Ascending aorta (tissue), 2 donors: Measurements from ENCODE around the gene YIPF3. TPM values are rescaled to one million over a fixed set of nuclear protein-coding genes. Genes with fewer than 3 reads are reported as not detected.

ENCODE experiments used
- DNase-seq, 2 donors: peaks; one replicate each; pipeline ENCODE4 v3.0.0-alpha.2; 2019; ENCODE audit warnings: low spot score in 2 of 2
- H3K27ac ChIP-seq, 2 donors: fragments of 200-600 bp; sonication (generic); one replicate each; pipeline ENCODE4 v1.5.1; 2016 to 2017; ENCODE audit warnings: mild to moderate bottlenecking in 1 of 2
- H3K27me3 ChIP-seq: fragments of 200-600 bp; sonication (generic); one replicate; pipeline ENCODE4 v1.5.1; 2017
- H3K36me3 ChIP-seq, 2 donors: fragments of 200-600 bp; sonication (generic); one replicate each; pipeline ENCODE4 v1.5.1; 2016
- H3K4me1 ChIP-seq, 2 donors: fragments of 200-600 bp; sonication (generic); one replicate each; pipeline ENCODE4 v1.5.1; 2016 to 2017; ENCODE audit warnings: mild to moderate bottlenecking in 1 of 2
- H3K4me3 ChIP-seq, 2 donors: fragments of 200-600 bp; sonication (generic); one replicate each; pipeline ENCODE4 v1.5.1; 2016 to 2017; ENCODE audit warnings: mild to moderate bottlenecking in 1 of 2
- H3K9me3 ChIP-seq, 2 donors: fragments of 200-600 bp; sonication (generic); one replicate each; pipeline ENCODE4 v1.5.1; 2016
- intact Hi-C: fragments of 100-400 bp; cut with DNase I; formaldehyde crosslinking; loops from one replicate; pipeline ENCODE4 v1.15.1; 2023
- total RNA-seq: library from RNA; depleted of rRNA; stranded (reverse); fragments of >200 nt; gene quantifications from one replicate; pipeline ENCODE4 v1.1.0, GENCODE V29; 2016
- TF ChIP-seq, protein P1 (sequence below), 3 experiments: fragments of 200-600 bp in 2 of 3; fragments of 450-650 bp in 1 of 3; sonication (generic) in 2 of 3; IDR thresholded peaks; one replicate each; pipeline ENCODE4 v1.5.1; 2016 to 2019; ENCODE audit warnings: antibody characterized with exemption in 3 of 3, mild to moderate bottlenecking in 1 of 3, moderate library complexity in 1 of 3

YIPF3 gene
- total RNA-seq, 1 donor from 2014 or later, result 71.4 TPM

DNA sequence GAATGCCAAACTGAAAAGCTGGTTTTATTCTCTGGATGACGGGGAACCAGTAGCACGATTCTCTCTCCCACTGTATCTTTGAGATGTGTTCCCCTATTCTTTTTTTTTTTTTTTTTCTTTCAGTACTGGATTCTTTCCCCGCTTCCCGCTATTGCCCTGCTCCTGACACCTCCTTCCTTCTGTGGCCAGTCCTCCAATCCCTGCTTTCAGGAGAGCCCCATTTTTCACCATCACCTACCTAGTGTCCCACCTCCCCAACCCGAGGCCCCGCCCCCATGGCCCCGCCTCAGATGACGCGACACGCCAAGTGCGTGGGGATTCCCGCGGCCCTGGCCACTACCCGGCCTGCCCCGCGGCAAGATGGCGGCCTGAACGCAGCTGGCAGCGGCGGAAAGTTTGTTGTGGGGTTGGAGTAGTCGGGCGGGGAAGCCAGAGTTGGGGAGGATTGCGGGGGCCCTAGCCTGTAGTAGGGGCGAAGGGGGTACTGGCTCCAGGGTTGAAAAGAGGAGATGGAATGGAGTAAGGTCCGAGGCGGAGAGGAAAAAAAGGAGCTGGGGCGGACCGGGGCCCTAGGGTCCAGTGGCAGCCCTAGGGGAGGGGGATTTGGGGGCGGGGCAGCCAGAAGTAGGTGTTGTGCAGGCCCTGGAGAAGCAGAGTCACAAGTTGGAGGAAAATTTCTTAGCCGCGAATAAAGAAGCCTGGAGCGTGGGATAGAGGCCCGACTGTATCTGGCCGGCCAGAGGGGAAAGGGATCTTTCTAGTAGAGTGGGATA lies 39.3 kb downstream of the YIPF3 start, which contains the start of gene TJAP1:
Gene TJAP1 (plus strand): TSS at position 336 of the 773 bp plus-strand sequence. CDS start 21,432 bp downstream, outside the sequence.
- TF ChIP-seq, protein P1, sequence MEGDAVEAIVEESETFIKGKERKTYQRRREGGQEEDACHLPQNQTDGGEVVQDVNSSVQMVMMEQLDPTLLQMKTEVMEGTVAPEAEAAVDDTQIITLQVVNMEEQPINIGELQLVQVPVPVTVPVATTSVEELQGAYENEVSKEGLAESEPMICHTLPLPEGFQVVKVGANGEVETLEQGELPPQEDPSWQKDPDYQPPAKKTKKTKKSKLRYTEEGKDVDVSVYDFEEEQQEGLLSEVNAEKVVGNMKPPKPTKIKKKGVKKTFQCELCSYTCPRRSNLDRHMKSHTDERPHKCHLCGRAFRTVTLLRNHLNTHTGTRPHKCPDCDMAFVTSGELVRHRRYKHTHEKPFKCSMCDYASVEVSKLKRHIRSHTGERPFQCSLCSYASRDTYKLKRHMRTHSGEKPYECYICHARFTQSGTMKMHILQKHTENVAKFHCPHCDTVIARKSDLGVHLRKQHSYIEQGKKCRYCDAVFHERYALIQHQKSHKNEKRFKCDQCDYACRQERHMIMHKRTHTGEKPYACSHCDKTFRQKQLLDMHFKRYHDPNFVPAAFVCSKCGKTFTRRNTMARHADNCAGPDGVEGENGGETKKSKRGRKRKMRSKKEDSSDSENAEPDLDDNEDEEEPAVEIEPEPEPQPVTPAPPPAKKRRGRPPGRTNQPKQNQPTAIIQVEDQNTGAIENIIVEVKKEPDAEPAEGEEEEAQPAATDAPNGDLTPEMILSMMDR (IDR thresholded peaks at IDR 0.05), result no peak
- Histone ChIP-seq H3K36me3 (no peaks in the 10 kb centered on the region), H3K27ac (peak within 1 kb of the TSS; percentile 37 to 76), H3K27me3 (no peaks in the 10 kb centered on the region), H3K4me3 (peak within 1 kb of the TSS; percentile 65 to 99), H3K9me3 (no peaks in the 10 kb centered on the region), H3K4me1 (peaks cover 10 to 11% of the 10 kb centered on the region in 2 donors)
- intact Hi-C loops, result loop anchor here (1.0 to 2.0 kb wide), 2 partner anchors 39 to 50 kb away; partner anchors contain the start of genes ABCC10, POLR1C and YIPF3
- peak; percentile 70 to 95 for DNase-seq

DNA sequence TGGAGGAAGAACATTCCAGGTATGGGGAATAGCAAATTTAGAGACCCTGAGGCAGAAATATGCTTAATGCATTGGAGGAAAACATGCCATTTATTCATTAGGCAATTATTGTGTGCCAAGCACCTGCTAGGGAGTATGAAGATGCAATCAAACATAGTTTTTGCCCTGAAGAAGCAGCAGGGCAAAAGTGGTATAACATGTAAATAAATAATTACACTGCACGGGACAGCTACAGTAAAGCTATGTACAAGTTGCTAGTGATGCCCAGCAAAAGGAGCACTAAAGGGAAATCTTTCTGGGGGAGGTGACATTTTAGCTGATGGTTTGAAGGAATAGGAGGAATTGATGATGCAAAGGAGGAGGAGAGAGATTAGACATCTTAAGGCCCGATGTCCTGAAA lies 40.0 kb downstream of the YIPF3 start:
- DNase-seq, result no peak
- H3K4me1 ChIP-seq, result peaks cover 10 to 11% of the 10 kb centered on the region in 2 donors
- no peaks in the 10 kb centered on the region for H3K36me3 ChIP-seq
- no peaks in the 10 kb centered on the region for H3K27me3 ChIP-seq
- peak overlapping the region; percentile 65 to 99 for H3K4me3 ChIP-seq
- TF ChIP-seq, protein P1 (IDR thresholded peaks at IDR 0.05), result no peak
- no peaks in the 10 kb centered on the region for H3K9me3 ChIP-seq
- intact Hi-C loops, result loop anchor here (1.0 to 2.0 kb wide), 2 partner anchors 40 to 49 kb away; partner anchors contain the start of genes ABCC10, POLR1C and YIPF3
- peak overlapping the region in 1 of 2 donors; percentile 76 for H3K27ac ChIP-seq

DNA sequence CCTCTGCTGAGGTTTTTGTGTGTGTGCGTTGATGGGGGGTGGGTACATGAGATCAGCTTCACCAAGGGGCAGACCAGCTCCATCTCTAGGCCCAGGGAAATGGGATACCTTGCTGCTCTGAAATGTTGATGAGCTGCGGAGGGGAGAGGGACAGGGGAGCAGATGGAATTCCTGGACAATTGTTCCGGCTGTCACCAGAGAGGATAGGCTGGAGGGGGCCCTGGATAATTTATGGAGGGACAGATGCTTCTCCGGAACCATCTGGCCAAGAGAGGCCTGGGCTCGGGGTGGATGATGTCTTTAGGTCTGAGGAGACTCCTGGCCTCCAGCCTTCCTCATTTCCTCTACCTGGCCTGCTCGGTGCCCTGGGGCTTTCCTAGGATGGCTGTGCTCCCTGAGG lies 41.2 kb downstream of the YIPF3 start:
- H3K4me1 ChIP-seq, result peaks cover 10 to 11% of the 10 kb centered on the region in 2 donors
- no peaks in the 10 kb centered on the region for H3K36me3 ChIP-seq
- H3K27ac ChIP-seq, result no peak overlapping the region
- H3K9me3 ChIP-seq, result no peaks in the 10 kb centered on the region
- TF ChIP-seq, protein P1 (IDR thresholded peaks at IDR 0.05), result no peak
- H3K4me3 ChIP-seq, result no peak overlapping the region
- intact Hi-C loops, result no loop called here
- H3K27me3 ChIP-seq, result no peaks in the 10 kb centered on the region
- no peak for DNase-seq

DNA sequence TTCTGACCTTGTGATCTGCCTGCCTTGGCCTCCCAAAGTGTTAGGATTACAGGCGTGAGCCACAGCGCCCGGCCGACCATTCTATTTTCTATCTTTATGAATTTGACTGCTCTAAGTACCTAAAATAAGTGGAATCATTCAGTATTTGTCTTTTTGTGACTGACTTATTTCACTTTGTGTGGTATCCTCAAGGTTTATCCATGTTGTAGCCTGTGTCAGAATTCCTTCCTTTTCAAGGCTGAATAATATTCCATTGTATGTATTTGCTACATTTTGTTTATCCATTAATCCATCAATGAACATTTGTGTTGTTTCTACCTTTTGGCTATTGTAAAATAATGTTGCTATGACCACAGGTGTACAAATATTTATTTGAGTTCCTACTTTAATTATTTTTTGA lies 44.2 kb downstream of the YIPF3 start:
- H3K9me3 ChIP-seq, result no peaks in the 10 kb centered on the region
- no peaks in the 10 kb centered on the region for H3K36me3 ChIP-seq
- no peak for DNase-seq
- intact Hi-C loops, result no loop called here
- no peak overlapping the region for H3K27ac ChIP-seq
- TF ChIP-seq, protein P1 (IDR thresholded peaks at IDR 0.05), result no peak
- H3K4me1 ChIP-seq, result no peaks in the 10 kb centered on the region
- no peaks in the 10 kb centered on the region for H3K27me3 ChIP-seq
- no peak overlapping the region for H3K4me3 ChIP-seq

DNA sequence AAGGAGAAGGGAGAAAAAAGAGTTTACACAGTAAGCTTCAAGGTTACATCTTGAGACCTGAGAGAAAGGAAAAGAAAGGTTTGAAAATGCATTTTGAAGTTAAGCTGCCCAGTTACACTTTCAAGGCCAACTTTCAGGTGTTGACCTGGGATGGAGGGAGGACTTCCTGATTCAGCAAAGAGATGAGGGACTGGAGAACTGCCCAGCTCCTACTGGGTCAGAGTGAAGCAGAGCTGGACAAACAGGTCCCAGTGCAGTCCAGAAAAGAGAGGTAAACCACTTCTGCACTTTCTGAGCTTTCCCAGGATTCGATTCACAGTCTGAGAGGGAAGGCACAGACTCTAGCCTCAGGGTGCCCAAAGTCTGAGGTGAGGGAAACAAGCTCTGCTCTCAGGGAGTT lies 45.3 kb downstream of the YIPF3 start:
- intact Hi-C loops, result no loop called here
- Histone ChIP-seq H3K27me3 (no peaks in the 10 kb centered on the region), H3K36me3 (no peaks in the 10 kb centered on the region), H3K4me3 (no peak overlapping the region), H3K4me1 (no peaks in the 10 kb centered on the region), H3K9me3 (no peaks in the 10 kb centered on the region), H3K27ac (no peak overlapping the region)
- TF ChIP-seq, protein P1 (IDR thresholded peaks at IDR 0.05), result no peak
- DNase-seq, result no peak
